GM06990 (cell line): Measurements from ENCODE around the gene PTBP1.

Source experiments
- DNase-seq: peaks from one replicate; pipeline ENCODE4 v3.0.0-alpha.2; 2011; ENCODE audit not compliant: insufficient read length; ENCODE audit errors: extremely low read depth
- H3K27me3 ChIP-seq: replicated peaks from 2 replicates; pipeline ENCODE4 v1.6.0; 2011; ENCODE audit warnings: low read length; ENCODE audit not compliant: control insufficient read depth, insufficient read depth
- H3K36me3 ChIP-seq: 2 replicates; pipeline ENCODE4 v1.5.1; 2011; ENCODE audit warnings: low read length; ENCODE audit not compliant: control insufficient read depth, insufficient read depth
- H3K4me3 ChIP-seq: replicated peaks from 2 replicates; pipeline ENCODE4 v1.5.1; 2011; ENCODE audit warnings: low read depth, mild to moderate bottlenecking, control low read depth, low read length
- CTCF ChIP-seq: IDR thresholded peaks from 2 replicates; pipeline ENCODE4 v1.5.1; 2011; ENCODE audit warnings: low read length, control low read depth, mild to moderate bottlenecking, inconsistent platforms; ENCODE audit not compliant: insufficient read depth, poor library complexity, severe bottlenecking

Gene PTBP1

GRCh38 chr19:810077-810855 is 13.0 kb downstream of the PTBP1 start:
- no peak overlapping the region for H3K4me3 ChIP-seq
- DNase-seq: no peak
- H3K27me3 ChIP-seq: no peaks in the 10 kb centered on the region
- TF ChIP-seq CTCF: no peak
- H3K36me3 ChIP-seq: peaks cover 35% of the 10 kb centered on the region

GRCh38 chr19:810883-811489 is 13.7 kb downstream of the PTBP1 start:
- DNase-seq: no peak
- Histone ChIP-seq H3K36me3 (peaks cover 31% of the 10 kb centered on the region), H3K4me3 (no peak overlapping the region), H3K27me3 (no peaks in the 10 kb centered on the region)
- TF ChIP-seq CTCF: no peak

- no peak for DNase-seq
- H3K36me3 ChIP-seq: peaks cover 29% of the 10 kb centered on the region
- H3K4me3 ChIP-seq: no peak overlapping the region
- H3K27me3 ChIP-seq: no peaks in the 10 kb centered on the region
- no peak for TF ChIP-seq CTCF
Observed at GRCh38 chr19:811506-812048, 14.3 kb downstream of the PTBP1 start.

- H3K27me3 ChIP-seq: no peaks in the 10 kb centered on the region
- no peak overlapping the region for H3K4me3 ChIP-seq
- peaks cover 22% of the 10 kb centered on the region for H3K36me3 ChIP-seq
- TF ChIP-seq CTCF: no peak
- DNase-seq: no peak
Observed at GRCh38 chr19:812049-812746, 14.9 kb downstream of the PTBP1 start.

GRCh38 chr19:812747-813218 is 15.5 kb downstream of the PTBP1 start:
- Histone ChIP-seq H3K4me3 (no peak overlapping the region), H3K36me3 (peaks cover 19% of the 10 kb centered on the region), H3K27me3 (no peaks in the 10 kb centered on the region)
- no peak for DNase-seq
- no peak for TF ChIP-seq CTCF
